HG02885 (cell line): ENCODE measurements around the gene ZMAT1.
"Not testable (repeated sequence)": the region's sequence is repeated elsewhere in the genome, so short reads cannot be mapped to it uniquely, and the experiment has no call there.

Experiments
- ATAC-seq: cut with Tn5 transposase; IDR thresholded peaks from one replicate; pipeline ENCODE4 v1.9.1; 2021; ENCODE audit warnings: mild to moderate bottlenecking; ENCODE audit not compliant: unreplicated experiment, poor library complexity

Gene ZMAT1

DNA sequence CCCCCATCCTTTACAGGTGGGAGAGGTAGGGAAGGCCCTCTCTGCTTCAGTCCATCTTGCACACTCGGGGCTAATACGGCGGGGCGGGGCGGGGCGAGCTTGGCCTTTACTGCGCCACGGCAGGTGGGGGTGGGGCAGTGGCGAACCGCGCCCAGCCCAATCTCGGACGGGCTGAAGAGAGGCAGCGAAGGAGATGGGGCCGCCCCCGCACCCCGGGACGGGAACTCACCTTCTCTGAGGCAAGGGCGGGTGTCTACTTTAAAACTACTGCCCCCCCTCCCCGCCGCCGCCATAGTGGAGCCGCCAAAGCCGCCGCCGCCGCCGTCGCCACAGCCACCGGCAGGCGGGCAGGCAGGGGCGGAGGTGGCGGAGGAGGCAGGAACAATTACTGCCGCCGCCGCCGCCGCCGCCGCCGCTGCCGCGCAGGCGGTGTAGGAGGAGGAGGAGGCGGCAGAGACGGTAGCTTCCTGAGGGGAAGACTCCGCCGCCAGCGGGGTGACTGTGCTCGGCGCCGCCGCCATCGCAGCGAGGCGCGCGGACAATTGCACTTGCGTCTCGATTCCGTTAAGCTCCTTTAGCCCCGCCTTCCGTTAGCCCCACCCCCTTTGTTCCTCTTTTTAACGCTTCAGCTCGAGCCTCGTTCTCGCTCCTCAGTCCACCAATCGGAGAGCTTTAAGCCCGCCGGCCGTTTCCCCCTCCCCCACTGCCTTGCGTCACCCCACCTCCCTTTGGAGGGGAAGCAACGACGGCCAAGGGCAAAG, at the start of gene ZMAT1:
TSS of gene ZMAT1 (minus strand) at position 540 of the 761 bp plus-strand sequence. CDS start at position 521, 19 bp downstream.
- ATAC-seq = peak; percentile 90

GRCh38 chrX:101977106-101977505, 45.3 kb upstream of the ZMAT1 start:
- no peak for ATAC-seq

- ATAC-seq = no peak
Observed at GRCh38 chrX:101973066-101973465, 41.2 kb upstream of the ZMAT1 start.

DNA sequence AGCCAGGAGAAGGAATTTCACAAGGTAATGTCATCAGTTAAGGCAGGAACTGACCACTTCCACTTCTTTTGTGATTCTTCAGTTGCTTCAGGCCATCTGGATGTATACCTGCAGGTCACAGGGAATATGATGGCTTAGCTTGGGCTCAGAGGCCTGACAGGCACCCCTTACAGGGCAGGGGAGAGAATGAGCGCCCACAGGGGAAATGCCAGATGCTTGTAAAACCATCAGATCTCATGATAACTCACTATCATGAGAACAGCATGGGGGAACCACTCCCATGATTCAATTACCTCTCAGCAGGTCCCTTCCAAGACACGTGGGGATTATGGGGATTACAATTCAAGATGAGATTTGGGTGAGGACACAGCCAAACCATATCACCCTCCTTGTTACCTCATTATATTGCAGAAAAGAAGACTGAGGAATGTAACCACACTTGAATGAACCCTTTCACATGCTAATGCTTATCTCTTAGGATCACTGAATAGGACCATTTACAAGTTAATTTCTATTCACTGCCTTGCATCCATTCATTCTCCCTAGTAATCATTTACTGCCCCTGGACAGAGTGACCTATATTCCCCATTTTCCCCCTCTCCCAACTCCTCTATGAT, 33.2 kb upstream of the ZMAT1 start:
- ATAC-seq = not testable (repeated sequence)

DNA sequence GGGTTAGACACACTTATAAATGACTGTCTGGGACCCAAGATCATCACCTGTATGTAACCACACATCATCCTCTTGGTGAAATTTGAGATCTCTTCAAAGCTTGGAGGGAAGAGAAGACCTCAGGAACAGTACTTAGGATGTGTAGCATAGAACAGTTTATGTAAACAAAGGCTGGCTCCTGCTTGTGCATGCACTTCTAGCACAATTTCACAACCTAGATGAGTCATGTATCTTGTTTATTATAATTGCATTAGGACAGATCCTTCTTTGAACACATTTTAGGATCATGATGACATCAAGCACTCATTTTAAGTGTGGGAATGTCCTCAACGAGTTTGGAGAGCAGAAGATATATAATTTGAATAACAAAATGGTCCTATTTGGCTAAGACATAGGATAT, 26.3 kb upstream of the ZMAT1 start:
- no peak for ATAC-seq

DNA sequence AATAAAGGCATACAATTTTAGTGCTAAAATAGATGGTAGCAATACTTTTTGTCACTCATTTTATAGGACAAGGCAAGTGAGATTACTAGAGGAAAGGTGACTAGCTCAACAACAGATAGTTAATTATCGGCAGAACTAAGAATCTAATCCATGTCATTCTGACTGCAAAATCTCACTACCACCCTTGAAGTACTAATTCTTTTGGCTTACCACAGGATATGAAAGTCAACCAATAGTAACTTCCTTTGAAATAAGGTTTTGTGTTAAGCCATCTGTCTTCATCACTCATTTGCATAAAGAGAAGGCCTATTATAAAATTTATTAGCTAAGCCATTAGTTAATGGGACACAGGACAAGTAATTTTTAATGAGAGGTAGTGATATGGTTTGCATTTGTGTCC, 25.3 kb upstream of the ZMAT1 start:
- ATAC-seq = no peak

- ATAC-seq = no peak
Observed at GRCh38 chrX:101956556-101956955, 24.7 kb upstream of the ZMAT1 start.

- ATAC-seq = no peak
Observed at GRCh38 chrX:101950581-101950980, 18.8 kb upstream of the ZMAT1 start.

- no peak for ATAC-seq
Observed at GRCh38 chrX:101932249-101932570, 383 bp upstream of the ZMAT1 start.

- peak; percentile 5 for ATAC-seq
Observed at GRCh38 chrX:101931136-101931487, 715 bp downstream of the ZMAT1 start.

- ATAC-seq = no peak
Observed at GRCh38 chrX:101925733-101926132, 6.1 kb downstream of the ZMAT1 start.

GRCh38 chrX:101918751-101919150, 13.1 kb downstream of the ZMAT1 start:
- ATAC-seq = no peak

GRCh38 chrX:101906136-101906796, 25.6 kb downstream of the ZMAT1 start:
- ATAC-seq = no peak

- no peak for ATAC-seq
Observed at GRCh38 chrX:101904996-101905395, 26.8 kb downstream of the ZMAT1 start.
